Measurements from ENCODE around the gene PNMT. TPM values are rescaled to one million over a fixed set of nuclear protein-coding genes. Genes with fewer than 3 reads are reported as not detected.

The PNMT gene
- total RNA-seq, 2 experiments from 2014 or later = not detected

GRCh38 chr17:39699818-39700147, 31.5 kb downstream of the PNMT start, which contains the start of gene ERBB2:
TSS of gene ERBB2 (plus strand) at chr17:39700064. CDS start at chr17:39700239, 175 bp downstream.
- CTCF ChIA-PET (ENCODE audit: unreplicated experiment) = no interaction called here
- Histone ChIP-seq H3K9me2 (ENCODE audit: insufficient read depth, low read length) (no peaks in the 10 kb centered on the region), H3K9me3 (ENCODE audit: low read length) (no peaks in the 10 kb centered on the region), H3K4me2 (ENCODE audit: low read length) (no peak within 1 kb of the TSS), H3K4me3 (ENCODE audit: low read depth, low read length, poor library complexity, severe bottlenecking) (no peak within 1 kb of the TSS), H3K79me2 (ENCODE audit: insufficient read depth, low read depth, low read length) (no peaks in the 10 kb centered on the region), H4K20me1 (ENCODE audit: insufficient read depth, low read length) (no peaks in the 10 kb centered on the region), H3K27ac (ENCODE audit: low read depth, low read length, poor library complexity, severe bottlenecking) (no peak within 1 kb of the TSS), H2AFZ (ENCODE audit: low read length) (no peak within 1 kb of the TSS), H3K36me3 (ENCODE audit: insufficient read depth, low read length) (no peaks in the 10 kb centered on the region), H3K4me1 (ENCODE audit: insufficient read depth, low read length, poor library complexity, severe bottlenecking) (peaks cover 4% of the 10 kb centered on the region)
- intact Hi-C loops (cut with micrococcal nuclease; ENCODE audit: unreplicated experiment) = no loop called here
- no peak for DNase-seq (ENCODE audit: low spot score)
- BruUV-seq (replicated peaks) = no TSS peak
- no peak for TF ChIP-seq EZH2phosphoT487 (IDR thresholded peaks at IDR 0.05; ENCODE audit: borderline replicate concordance, low read depth, low read length)
- no peak for TF ChIP-seq CTCF (conservative IDR thresholded peaks at IDR 0.05; ENCODE audit: low read length)
- POLR2A ChIA-PET = no interaction called here

GRCh38 chr17:39700148-39700987, 32.1 kb downstream of the PNMT start:
- POLR2A ChIA-PET = interaction anchor here (0.9 kb wide), 1 partner anchor 10 kb away, joined by 3 read pairs; no protein-coding TSS in a partner anchor
- DNase-seq (ENCODE audit: low spot score) = no peak
- BruUV-seq (replicated peaks) = no TSS peak
- no peak overlapping the region for H3K27ac ChIP-seq (ENCODE audit: low read depth, low read length, poor library complexity, severe bottlenecking)
- H4K20me1 ChIP-seq (ENCODE audit: insufficient read depth, low read length) = no peaks in the 10 kb centered on the region
- no peak overlapping the region for H3K4me3 ChIP-seq (ENCODE audit: low read depth, low read length, poor library complexity, severe bottlenecking)
- no peaks in the 10 kb centered on the region for H3K79me2 ChIP-seq (ENCODE audit: insufficient read depth, low read depth, low read length)
- CTCF ChIA-PET (ENCODE audit: unreplicated experiment) = no interaction called here
- no peaks in the 10 kb centered on the region for H3K9me3 ChIP-seq (ENCODE audit: low read length)
- intact Hi-C loops (cut with micrococcal nuclease; ENCODE audit: unreplicated experiment) = no loop called here
- no peak overlapping the region for H3K4me2 ChIP-seq (ENCODE audit: low read length)
- H2AFZ ChIP-seq (ENCODE audit: low read length) = no peak overlapping the region
- no peaks in the 10 kb centered on the region for H3K9me2 ChIP-seq (ENCODE audit: insufficient read depth, low read length)
- H3K36me3 ChIP-seq (ENCODE audit: insufficient read depth, low read length) = no peaks in the 10 kb centered on the region
- H3K4me1 ChIP-seq (ENCODE audit: insufficient read depth, low read length, poor library complexity, severe bottlenecking) = peaks cover 4% of the 10 kb centered on the region
- TF ChIP-seq EZH2phosphoT487 (IDR thresholded peaks at IDR 0.05; ENCODE audit: borderline replicate concordance, low read depth, low read length) (no peak), CTCF (conservative IDR thresholded peaks at IDR 0.05; ENCODE audit: low read length) (no peak)
